GM21717 (cell line): Measurements from ENCODE around the gene SRRM4.

Source experiments
- ATAC-seq: cut with Tn5 transposase; IDR thresholded peaks from one replicate; pipeline ENCODE4 v1.9.1; 2021; ENCODE audit warnings: mild to moderate bottlenecking, moderate library complexity; ENCODE audit not compliant: unreplicated experiment

SRRM4 gene

GRCh38 chr12:119115296-119115905 is 134.1 kb downstream of the SRRM4 start:
- ATAC-seq = no peak

DNA sequence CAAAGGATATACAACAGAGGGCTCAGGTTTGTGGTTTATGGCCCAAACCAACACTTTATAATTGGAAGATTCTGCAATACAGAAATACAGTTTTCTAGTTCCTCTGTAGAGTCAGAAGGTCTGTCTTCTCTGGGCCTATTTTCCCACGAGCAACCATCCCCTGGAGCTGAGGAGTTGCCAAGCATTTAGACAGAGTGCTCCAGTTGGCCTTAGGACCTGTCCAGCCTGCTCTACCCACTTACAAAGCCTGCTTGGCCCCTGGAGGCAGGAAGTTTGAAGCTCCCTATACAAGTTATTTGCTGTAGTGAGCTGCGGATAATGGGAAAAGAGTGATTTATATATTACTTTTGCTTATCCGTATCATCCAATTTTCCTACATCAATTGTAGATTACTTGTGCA is 136.6 kb downstream of the SRRM4 start:
- ATAC-seq = no peak

- ATAC-seq = no peak
Measured at GRCh38 chr12:119118625-119119024, 137.3 kb downstream of the SRRM4 start.

- ATAC-seq = no peak
Measured at GRCh38 chr12:119122047-119122446, 140.7 kb downstream of the SRRM4 start.

GRCh38 chr12:119122751-119123150 is 141.4 kb downstream of the SRRM4 start:
- ATAC-seq = no peak

- no peak for ATAC-seq
Measured at GRCh38 chr12:119128527-119128926, 147.2 kb downstream of the SRRM4 start.

GRCh38 chr12:119129827-119130434 is 148.6 kb downstream of the SRRM4 start:
- no peak for ATAC-seq

DNA sequence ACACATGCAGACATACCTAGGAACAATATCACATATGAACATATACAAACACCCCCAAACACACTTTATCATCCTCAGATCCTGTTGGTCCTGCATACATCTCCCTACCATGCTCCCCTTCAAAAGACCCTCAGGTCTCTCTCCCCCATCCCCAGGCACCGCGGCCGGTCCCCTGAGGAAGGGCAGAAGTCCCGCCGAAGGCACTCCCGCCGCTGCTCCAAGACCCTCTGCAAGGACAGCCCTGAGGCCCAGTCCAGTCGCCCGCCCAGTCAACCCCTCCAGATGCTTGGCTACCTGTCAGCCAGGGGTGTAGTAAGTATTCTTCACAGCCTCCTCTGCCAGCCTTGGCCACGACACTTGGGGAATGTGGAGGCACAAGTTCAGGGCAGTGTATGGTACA is 149.2 kb downstream of the SRRM4 start:
- no peak for ATAC-seq

DNA sequence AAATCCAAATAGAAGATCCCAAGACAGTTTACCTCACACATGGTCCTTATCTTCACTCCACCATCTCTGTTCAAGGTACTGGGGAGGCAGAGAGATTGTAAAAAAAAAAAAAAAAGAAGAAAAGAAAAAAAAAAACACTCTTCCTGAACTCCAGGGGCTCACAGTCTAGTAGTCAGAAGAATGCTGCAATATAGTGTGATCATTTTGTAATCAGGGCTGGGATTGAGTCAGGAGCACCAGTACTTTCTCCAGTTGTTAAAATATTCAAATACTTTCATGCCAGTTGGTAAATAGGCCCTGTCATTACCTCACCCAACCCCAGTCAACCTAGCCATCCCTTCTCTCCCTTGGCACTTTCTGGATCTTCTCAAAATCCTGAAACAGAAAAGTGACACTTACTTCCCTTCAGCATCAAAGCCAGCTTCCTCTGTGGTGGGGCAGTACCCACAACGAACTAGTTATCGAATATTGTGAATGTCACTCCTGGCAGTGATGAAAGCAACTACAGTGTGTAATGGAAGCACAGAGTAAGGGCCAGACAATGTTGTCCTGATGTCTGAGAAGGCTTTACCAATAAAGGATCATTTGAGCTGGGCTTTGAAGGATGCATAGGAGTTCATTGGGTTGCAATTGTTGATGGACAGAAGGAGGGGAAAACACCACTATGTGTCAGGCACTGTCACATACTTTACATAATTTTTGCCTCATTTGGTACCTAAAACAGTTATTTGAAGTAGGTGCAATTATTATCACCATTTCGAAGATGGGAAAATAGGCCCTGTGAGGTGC is 153.1 kb downstream of the SRRM4 start:
- no peak for ATAC-seq

GRCh38 chr12:119136811-119137410 is 155.6 kb downstream of the SRRM4 start:
- ATAC-seq = no peak

- no peak for ATAC-seq
Measured at GRCh38 chr12:119139448-119139847, 158.1 kb downstream of the SRRM4 start.

DNA sequence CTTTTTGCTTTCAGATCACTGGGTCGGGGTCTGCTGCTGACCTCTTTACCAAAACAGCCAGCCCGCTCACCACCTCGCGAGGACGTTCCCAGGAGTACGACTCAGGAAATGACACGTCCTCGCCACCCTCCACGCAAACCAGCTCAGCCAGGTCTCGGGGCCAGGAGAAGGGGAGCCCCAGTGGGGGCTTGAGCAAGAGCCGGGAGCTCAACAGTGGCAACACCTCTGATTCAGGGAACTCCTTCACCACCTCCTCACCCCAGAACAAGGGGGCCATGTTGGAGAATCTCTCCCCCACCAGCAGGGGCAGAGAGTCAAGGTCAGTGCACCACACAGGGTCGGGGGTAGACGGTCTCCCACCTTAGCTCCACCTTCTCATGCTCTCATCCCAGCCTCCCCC is 164.0 kb downstream of the SRRM4 start:
- ATAC-seq = no peak

- ATAC-seq = no peak
Measured at GRCh38 chr12:119147847-119148448, 166.6 kb downstream of the SRRM4 start.

DNA sequence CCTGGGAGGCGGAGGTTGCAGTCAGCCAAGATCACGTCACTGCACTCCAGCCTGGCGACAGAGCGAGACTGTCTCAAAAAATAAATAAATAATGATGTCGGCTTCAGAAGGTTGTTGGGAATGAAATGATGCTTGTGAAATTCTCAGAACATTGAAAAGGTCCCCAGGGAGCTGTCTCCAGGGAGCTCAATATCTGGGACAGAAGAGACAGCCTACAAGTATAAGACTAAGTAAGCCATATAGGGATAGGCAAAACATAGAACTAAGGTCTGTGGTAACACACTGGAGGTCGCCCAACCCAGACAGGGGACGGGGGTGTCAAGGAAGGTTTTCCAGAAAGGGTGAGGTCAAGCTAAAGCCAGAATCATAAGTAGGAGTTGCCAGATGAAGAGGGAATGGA is 167.9 kb downstream of the SRRM4 start:
- ATAC-seq = no peak

GRCh38 chr12:119151445-119152026 is 170.2 kb downstream of the SRRM4 start:
- ATAC-seq = no peak

DNA sequence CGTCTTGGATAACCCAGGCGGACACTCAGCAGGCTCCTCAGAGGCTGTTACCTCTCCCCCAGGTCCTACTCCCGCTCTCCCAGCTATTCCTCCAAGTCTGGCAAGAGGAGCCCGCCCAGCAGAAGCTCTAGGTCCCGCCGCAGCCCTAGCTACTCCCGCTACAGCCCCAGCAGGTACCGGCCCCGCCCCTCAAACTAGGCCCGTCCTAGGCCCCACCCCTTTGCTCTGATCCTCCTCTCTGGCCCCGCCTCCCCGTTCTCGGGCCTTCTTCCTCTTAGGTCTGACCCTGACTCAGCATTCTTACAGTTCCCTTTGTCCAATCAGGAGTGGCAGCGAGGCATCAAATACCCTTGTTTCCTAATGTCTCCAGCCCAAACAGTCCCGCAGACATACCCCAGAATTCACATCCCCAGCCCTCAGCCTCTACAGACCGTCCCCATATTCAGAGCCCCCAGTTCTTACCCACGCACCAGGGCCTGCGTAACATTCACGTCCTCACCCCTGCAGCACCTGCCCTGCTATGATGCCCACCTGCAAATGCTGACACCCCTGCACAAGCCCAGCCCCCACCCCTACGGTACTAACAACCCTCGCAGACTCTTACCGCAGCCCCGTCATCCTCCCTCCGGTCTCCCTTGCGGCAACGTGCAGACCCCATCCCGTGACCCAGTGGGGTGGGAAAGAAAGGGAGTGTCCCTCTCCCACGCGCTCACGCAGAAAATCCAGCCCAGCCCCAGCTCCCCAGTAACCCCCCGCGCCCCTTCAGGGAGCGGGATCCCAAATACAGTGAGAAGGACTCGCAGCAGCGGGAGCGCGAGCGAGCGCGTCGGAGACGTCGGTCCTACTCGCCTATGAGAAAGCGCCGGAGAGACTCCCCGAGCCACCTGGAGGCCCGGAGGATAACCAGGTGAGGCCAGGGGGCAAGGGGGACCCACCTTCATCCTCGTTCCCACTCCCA is 172.4 kb downstream of the SRRM4 start:
- no peak for ATAC-seq

DNA sequence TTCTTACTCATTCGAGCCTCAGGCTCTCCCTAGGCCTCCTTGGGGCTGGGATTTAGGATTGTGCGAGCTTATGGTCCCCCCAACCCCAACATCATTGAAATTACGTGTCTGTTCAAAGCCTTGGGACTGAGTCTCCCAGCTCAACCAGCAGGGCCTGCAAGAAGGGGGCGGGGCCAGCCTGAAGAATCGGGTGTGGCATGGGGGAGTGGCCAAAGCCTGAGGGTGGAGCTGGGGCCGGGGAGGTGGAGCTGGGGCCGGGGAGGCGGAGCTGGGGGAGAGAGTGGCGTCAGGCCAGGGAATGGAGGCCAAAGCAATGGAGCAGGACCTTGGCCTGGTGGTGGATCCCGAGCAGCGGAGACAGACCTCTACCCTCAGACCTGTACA is 173.1 kb downstream of the SRRM4 start:
- no peak for ATAC-seq

DNA sequence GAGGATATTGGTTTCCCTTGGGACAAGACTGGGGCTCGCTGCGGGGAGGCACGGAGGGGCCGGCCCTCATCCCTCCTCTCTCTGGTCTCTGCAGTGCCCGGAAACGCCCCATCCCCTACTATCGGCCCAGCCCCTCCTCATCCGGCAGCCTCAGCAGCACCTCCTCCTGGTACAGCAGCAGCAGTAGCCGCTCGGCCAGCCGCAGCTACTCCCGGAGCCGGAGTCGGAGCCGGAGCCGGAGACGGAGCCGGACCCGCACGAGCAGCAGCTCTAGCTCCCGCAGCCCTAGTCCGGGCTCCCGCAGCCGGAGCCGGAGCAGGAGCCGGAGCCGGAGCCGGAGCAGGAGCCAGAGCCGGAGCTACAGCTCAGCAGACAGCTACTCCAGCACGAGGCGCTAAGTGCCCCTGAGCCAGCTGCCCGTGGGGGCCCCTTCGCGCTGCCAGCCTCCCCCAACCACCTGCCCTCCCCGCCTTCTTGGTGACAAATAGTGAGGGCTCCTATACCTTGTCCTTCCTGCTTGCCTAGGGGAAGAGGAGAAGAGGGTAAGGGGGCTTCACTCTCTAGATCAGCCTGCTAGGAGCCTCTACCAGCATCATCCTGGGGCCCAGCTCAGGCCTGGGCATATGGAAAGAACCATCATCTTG is 175.2 kb downstream of the SRRM4 start:
- ATAC-seq = no peak

GRCh38 chr12:119157528-119157927 is 176.2 kb downstream of the SRRM4 start:
- no peak for ATAC-seq
